K562 (cell line): ENCODE measurements around the gene AOC3. TPM values are rescaled to one million over a fixed set of nuclear protein-coding genes. Genes with fewer than 3 reads are reported as not detected.

Experiments used
- CBX8 ChIP-seq: fragments of 200-600 bp; sonication (generic); IDR thresholded peaks from 2 replicates; pipeline ENCODE4 v1.6.1; 2012; ENCODE audit warnings: borderline replicate concordance, mixed run types, low read depth, mild to moderate bottlenecking, moderate library complexity, mixed read lengths, low read length, control low read depth, inconsistent platforms; ENCODE audit not compliant: poor library complexity, severe bottlenecking; ENCODE audit errors: extremely low read depth
- ETV6 ChIP-seq, 3 experiments: fragments of 150-350 bp in 1 of 3; sonication (generic) in 1 of 3; formaldehyde crosslinking in 1 of 3; IDR thresholded peaks; 2 replicates each; pipeline versions ENCODE4 v1.6.1 to v1.8.0; 2014 to 2022; ENCODE audit warnings: borderline replicate concordance in 2 of 3, low read depth in 2 of 3, antibody characterized with exemption in 1 of 3, low read length in 1 of 3, mild to moderate bottlenecking in 1 of 3, missing genetic modification reagents in 1 of 3
- HNRNPH1 ChIP-seq: fragments of 200-400 bp; formaldehyde crosslinking; optimal IDR thresholded peaks from 2 replicates; pipeline ENCODE3; 2017; ENCODE audit warnings: low read depth, mild to moderate bottlenecking, low read length, moderate library complexity
- REST ChIP-seq, 2 experiments: fragments of 450-650 bp; formaldehyde crosslinking in 1 of 2; IDR thresholded peaks; 2 replicates each; pipeline versions ENCODE4 v1.4.0 to v1.6.1; 2014 to 2020; ENCODE audit warnings: mild to moderate bottlenecking in 2 of 2, borderline replicate concordance in 1 of 2, low read depth in 1 of 2
- ZNF655 ChIP-seq: fragments of 250-450 bp; sonication (Bioruptor Pico); IDR thresholded peaks from 2 replicates; pipeline ENCODE4 v1.5.0; 2021
- ZNF740 ChIP-seq, 3 experiments: fragments of 200-800 bp in 1 of 3; sonication (Bioruptor generic) in 1 of 3; sonication (generic) in 1 of 3; formaldehyde crosslinking in 1 of 3; IDR thresholded peaks; 2 replicates each; pipeline versions ENCODE4 v1.6.1 to v1.8.0; 2016 to 2022; ENCODE audit warnings: mild to moderate bottlenecking in 2 of 3, missing compliant biosample characterization in 2 of 3, missing genetic modification characterization in 2 of 3, missing genetic modification reagents in 1 of 3
- polyA plus RNA-seq, 8 experiments: library from polyadenylated mRNA; depleted of rRNA in 4 of 8; stranded (reverse) in 5 of 8; unstranded in 3 of 8; fragments of >200 nt; fragmentation: Nextera tagmentation in 2 of 8; fragmentation: Illumina TruSeq in 1 of 8; extraction: Ambion mirVana in 2 of 8; extraction: Trizol in 1 of 8; gene quantifications; 2 replicates each; pipeline versions ENCODE4 v1.2.1 to v1.2.3, GENCODE V29; 2011 to 2014; ENCODE audit warnings: inconsistent platforms in 1 of 8, missing spikeins in 1 of 8
- total RNA-seq, 7 experiments: library from RNA; depleted of rRNA in 6 of 7; stranded (reverse); fragments of >200 nt in 6 of 7; fragmentation: Illumina TruSeq in 2 of 7; extraction: Trizol in 2 of 7; gene quantifications; 2 replicates each; pipeline versions ENCODE4 v1.2.1 to v1.2.3, GENCODE V29; 2011 to 2021; ENCODE audit warnings: low replicate concordance in 1 of 7

Gene AOC3
- total and polyA plus RNA-seq, 9 of the 15 experiments (the other 6 are each of a cell fraction or from before 2014, with no cell fraction given), result 0.09 to 0.42 (median 0.22) TPM; not detected in 3

GRCh38 chr17:42832934-42833766 lies 17.8 kb upstream of the AOC3 start, which contains the start of gene PSME3 (continued):
- TF ChIP-seq REST (IDR thresholded peaks at IDR 0.05; ENCODE audit: borderline replicate concordance) (no peak), REST (CRISPR knock-in tag; IDR thresholded peaks at IDR 0.05; ENCODE audit: low read depth) (no peak; the same call in 1 of the 2 replicates), HNRNPH1 (no peak), ZNF655 (CRISPR knock-in tag) (no peak), ETV6 (IDR thresholded peaks at IDR 0.05; ENCODE audit: borderline replicate concordance in 1 of 2, low read depth in 2 of 2, low read length in 1 of 2) (no peak), ETV6 (CRISPR knock-in tag; IDR thresholded peaks at IDR 0.05; ENCODE audit: borderline replicate concordance) (no peak), ZNF740 (CRISPR knock-in tag; IDR thresholded peaks at IDR 0.05) (no peak), ZNF740 (tag; IDR thresholded peaks at IDR 0.05) (no peak), CBX8 (no peak)
- TF ChIP-seq, all 486 proteins: peak for 154
